Liver (tissue), 9 donors: Measurements from ENCODE around the gene HSDL2. TPM values are rescaled to one million over a fixed set of nuclear protein-coding genes. Genes with fewer than 3 reads are reported as not detected.

Source experiments
- DNase-seq: peaks from one replicate; pipeline ENCODE4 v3.0.0-alpha.2; 2017; ENCODE audit warnings: low spot score
- H3K27ac ChIP-seq, 2 donors: one replicate each; pipeline ENCODE4 v1.7.0; 2013; ENCODE audit warnings: inconsistent platforms in 2 of 2, low read length in 2 of 2, control low read depth in 1 of 2, low read depth in 1 of 2, mild to moderate bottlenecking in 1 of 2
- H3K27me3 ChIP-seq, 4 donors: one replicate each; pipeline versions ENCODE4 v1.6.1 to v1.7.0; 2013; ENCODE audit warnings: low read length in 3 of 4, inconsistent platforms in 1 of 4, mild to moderate bottlenecking in 1 of 4, moderate library complexity in 1 of 4; ENCODE audit not compliant: control insufficient read depth in 4 of 4, insufficient read depth in 4 of 4
- H3K36me3 ChIP-seq, 4 donors: one replicate each; pipeline versions ENCODE4 v1.6.1 to v1.7.0; 2013; ENCODE audit warnings: low read length in 3 of 4, mild to moderate bottlenecking in 3 of 4, low read depth in 1 of 4, moderate library complexity in 1 of 4; ENCODE audit not compliant: control insufficient read depth in 4 of 4, insufficient read depth in 3 of 4
- H3K4me1 ChIP-seq, 4 donors: one replicate each; pipeline versions ENCODE4 v1.6.1 to v1.7.0; 2013; ENCODE audit warnings: low read length in 3 of 4, mild to moderate bottlenecking in 3 of 4, moderate library complexity in 1 of 4; ENCODE audit not compliant: control insufficient read depth in 4 of 4, insufficient read depth in 4 of 4
- H3K4me3 ChIP-seq, 3 donors: one replicate each; pipeline versions ENCODE4 v1.6.1 to v1.7.0; 2013; ENCODE audit warnings: low read length in 3 of 3, control low read depth in 1 of 3, low read depth in 1 of 3, mild to moderate bottlenecking in 1 of 3
- H3K9ac ChIP-seq, 2 donors: one replicate each; pipeline ENCODE4 v1.7.0; 2013; ENCODE audit warnings: low read length in 2 of 2, mild to moderate bottlenecking in 2 of 2, moderate library complexity in 2 of 2, control low read depth in 1 of 2, low read depth in 1 of 2
- H3K9me3 ChIP-seq, 4 donors: one replicate each; pipeline versions ENCODE4 v1.6.1 to v1.7.0; 2013; ENCODE audit warnings: low read length in 3 of 4; ENCODE audit not compliant: control insufficient read depth in 4 of 4
- EGR1 ChIP-seq, 2 donors: IDR thresholded peaks; 2 replicates each; pipeline ENCODE4 v1.6.1; 2016 to 2018; ENCODE audit warnings: antibody characterized with exemption in 2 of 2, low read depth in 2 of 2
- FOXA1 ChIP-seq: IDR thresholded peaks from 2 replicates; pipeline ENCODE4 v1.6.1; 2016; ENCODE audit warnings: antibody characterized with exemption
- FOXA2 ChIP-seq: IDR thresholded peaks from 2 replicates; pipeline ENCODE4 v1.6.1; 2016; ENCODE audit warnings: antibody characterized with exemption
- GABPA ChIP-seq, 2 donors: IDR thresholded peaks in 1 of 2; conservative IDR thresholded peaks in 1 of 2; 2 replicates each; pipeline ENCODE4 v1.6.1; 2016; ENCODE audit warnings: antibody characterized with exemption in 2 of 2, mild to moderate bottlenecking in 1 of 2, moderate library complexity in 1 of 2
- HNF4A ChIP-seq, 2 donors: conservative IDR thresholded peaks; 2 replicates each; pipeline ENCODE4 v1.6.1; 2016; ENCODE audit warnings: antibody characterized with exemption in 2 of 2, mild to moderate bottlenecking in 2 of 2
- HNF4G ChIP-seq: IDR thresholded peaks from 2 replicates; pipeline ENCODE4 v1.6.1; 2016; ENCODE audit warnings: antibody characterized with exemption
- JUND ChIP-seq, 2 donors: IDR thresholded peaks; 2 replicates each; pipeline ENCODE4 v1.6.1; 2016; ENCODE audit warnings: antibody characterized with exemption in 2 of 2
- NR2F2 ChIP-seq: IDR thresholded peaks from 2 replicates; pipeline ENCODE4 v1.6.1; 2016; ENCODE audit warnings: antibody characterized with exemption
- RAD21 ChIP-seq, 2 donors: IDR thresholded peaks; 2 replicates each; pipeline ENCODE4 v1.6.1; 2016; ENCODE audit warnings: antibody characterized with exemption in 2 of 2, mild to moderate bottlenecking in 2 of 2
- RXRA ChIP-seq, 2 donors: IDR thresholded peaks; 2 replicates each; pipeline ENCODE4 v1.6.1; 2017 to 2018; ENCODE audit warnings: antibody characterized with exemption in 2 of 2, mild to moderate bottlenecking in 1 of 2
- SP1 ChIP-seq: IDR thresholded peaks from 2 replicates; pipeline ENCODE4 v1.6.1; 2018; ENCODE audit warnings: antibody characterized with exemption, mild to moderate bottlenecking
- TAF1 ChIP-seq: conservative IDR thresholded peaks from 2 replicates; pipeline ENCODE4 v1.6.1; 2016; ENCODE audit warnings: antibody characterized with exemption, mild to moderate bottlenecking
- YY1 ChIP-seq: IDR thresholded peaks from 2 replicates; pipeline ENCODE4 v1.6.1; 2016; ENCODE audit warnings: antibody characterized with exemption, mild to moderate bottlenecking
- WGBS: extraction: QIAGEN DNeasy Blood & Tissue Kit; methylation state at CpG from one replicate; pipeline ENCODE4 v1.1.7; 2013; 5-methylcytosine and 5-hydroxymethylcytosine counted together
- polyA plus RNA-seq, 2 donors: library from polyadenylated mRNA; stranded (reverse) in 1 of 2; unstranded in 1 of 2; fragments of 200-250 nt in 1 of 2; fragments of >200 nt in 1 of 2; fragmentation: Nextera tagmentation in 1 of 2; extraction: Ambion mirVana in 1 of 2; gene quantifications; one replicate each; pipeline versions ENCODE4 v1.2.1 to v1.2.3, GENCODE V29; 2013 to 2015
- total RNA-seq, 2 donors: library from RNA; depleted of rRNA; stranded (reverse); fragments of >200 nt; gene quantifications; one replicate each; pipeline ENCODE4 v1.2.3, GENCODE V29; 2014
- TF ChIP-seq, protein P1 (sequence below): IDR thresholded peaks from 2 replicates; pipeline ENCODE4 v1.6.1; 2016; ENCODE audit warnings: antibody characterized with exemption
- TF ChIP-seq, protein P2 (sequence below): fragments of 150-350 bp; IDR thresholded peaks from 2 replicates; pipeline ENCODE4 v1.5.1; 2017; ENCODE audit warnings: improper control_type of control experiment, low read depth, low read length; ENCODE audit not compliant: missing input control
- TF ChIP-seq, protein P3 (sequence below): IDR thresholded peaks from 2 replicates; pipeline ENCODE4 v1.6.1; 2016; ENCODE audit warnings: antibody characterized with exemption
- TF ChIP-seq, protein P4 (sequence below): IDR thresholded peaks from 2 replicates; pipeline ENCODE4 v1.6.1; 2016; ENCODE audit warnings: antibody characterized with exemption
- TF ChIP-seq, protein P5 (sequence below): IDR thresholded peaks from 2 replicates; pipeline ENCODE4 v1.6.1; 2016; ENCODE audit warnings: antibody characterized with exemption, mild to moderate bottlenecking
- donor health status: healthy.
- donor health status: healthy.
- donor health status: healthy.
- donor health status: healthy.
- donor health status: healthy.

Gene HSDL2
- total and polyA plus RNA-seq, 4 donors: 26.1 to 135 (median 79.6) TPM

DNA sequence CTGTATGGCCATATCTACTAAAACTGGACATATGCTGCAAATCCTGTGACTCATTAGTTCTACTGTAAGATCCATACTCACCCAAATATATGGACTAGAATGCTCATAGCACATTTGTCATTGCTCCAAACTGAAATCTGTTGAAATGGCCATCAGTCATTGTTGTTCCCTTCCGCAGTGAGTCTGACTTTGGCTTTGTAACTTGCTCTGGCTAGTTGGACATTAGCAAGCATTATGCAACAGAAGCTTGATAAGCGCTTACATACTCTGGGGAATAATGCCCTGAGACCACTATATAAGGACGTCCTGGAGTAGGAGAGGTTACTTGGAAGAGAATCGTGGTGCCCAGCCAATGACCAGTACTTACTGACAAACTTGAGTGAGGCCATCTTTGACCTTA is 115.7 kb downstream of the HSDL2 start:
- Histone ChIP-seq H3K9me3 (peaks cover 0 to 3% (median 2%) of the 10 kb centered on the region in 4 donors), H3K27me3 (no peaks in the 10 kb centered on the region), H3K27ac (peak overlapping the region; percentile 49), H3K9ac (no peak overlapping the region), H3K4me3 (no peak overlapping the region), H3K36me3 (no peaks in the 10 kb centered on the region), H3K4me1 (peaks cover 2 to 15% (median 13%) of the 10 kb centered on the region in 4 donors)
- DNase-seq: no peak
- TF ChIP-seq, protein P1, sequence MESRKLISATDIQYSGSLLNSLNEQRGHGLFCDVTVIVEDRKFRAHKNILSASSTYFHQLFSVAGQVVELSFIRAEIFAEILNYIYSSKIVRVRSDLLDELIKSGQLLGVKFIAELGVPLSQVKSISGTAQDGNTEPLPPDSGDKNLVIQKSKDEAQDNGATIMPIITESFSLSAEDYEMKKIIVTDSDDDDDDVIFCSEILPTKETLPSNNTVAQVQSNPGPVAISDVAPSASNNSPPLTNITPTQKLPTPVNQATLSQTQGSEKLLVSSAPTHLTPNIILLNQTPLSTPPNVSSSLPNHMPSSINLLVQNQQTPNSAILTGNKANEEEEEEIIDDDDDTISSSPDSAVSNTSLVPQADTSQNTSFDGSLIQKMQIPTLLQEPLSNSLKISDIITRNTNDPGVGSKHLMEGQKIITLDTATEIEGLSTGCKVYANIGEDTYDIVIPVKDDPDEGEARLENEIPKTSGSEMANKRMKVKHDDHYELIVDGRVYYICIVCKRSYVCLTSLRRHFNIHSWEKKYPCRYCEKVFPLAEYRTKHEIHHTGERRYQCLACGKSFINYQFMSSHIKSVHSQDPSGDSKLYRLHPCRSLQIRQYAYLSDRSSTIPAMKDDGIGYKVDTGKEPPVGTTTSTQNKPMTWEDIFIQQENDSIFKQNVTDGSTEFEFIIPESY: peak; percentile 9
- TF ChIP-seq, protein P2, sequence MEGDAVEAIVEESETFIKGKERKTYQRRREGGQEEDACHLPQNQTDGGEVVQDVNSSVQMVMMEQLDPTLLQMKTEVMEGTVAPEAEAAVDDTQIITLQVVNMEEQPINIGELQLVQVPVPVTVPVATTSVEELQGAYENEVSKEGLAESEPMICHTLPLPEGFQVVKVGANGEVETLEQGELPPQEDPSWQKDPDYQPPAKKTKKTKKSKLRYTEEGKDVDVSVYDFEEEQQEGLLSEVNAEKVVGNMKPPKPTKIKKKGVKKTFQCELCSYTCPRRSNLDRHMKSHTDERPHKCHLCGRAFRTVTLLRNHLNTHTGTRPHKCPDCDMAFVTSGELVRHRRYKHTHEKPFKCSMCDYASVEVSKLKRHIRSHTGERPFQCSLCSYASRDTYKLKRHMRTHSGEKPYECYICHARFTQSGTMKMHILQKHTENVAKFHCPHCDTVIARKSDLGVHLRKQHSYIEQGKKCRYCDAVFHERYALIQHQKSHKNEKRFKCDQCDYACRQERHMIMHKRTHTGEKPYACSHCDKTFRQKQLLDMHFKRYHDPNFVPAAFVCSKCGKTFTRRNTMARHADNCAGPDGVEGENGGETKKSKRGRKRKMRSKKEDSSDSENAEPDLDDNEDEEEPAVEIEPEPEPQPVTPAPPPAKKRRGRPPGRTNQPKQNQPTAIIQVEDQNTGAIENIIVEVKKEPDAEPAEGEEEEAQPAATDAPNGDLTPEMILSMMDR: no peak
- TF ChIP-seq EGR1 (IDR thresholded peaks at IDR 0.05; ENCODE audit: low read depth in 2 of 2) (no peak), HNF4G (no peak), JUND (IDR thresholded peaks at IDR 0.05) (peak in 1 of 2 donors; percentile 23), RAD21 (IDR thresholded peaks at IDR 0.05) (peak; percentile 20 to 53), FOXA2 (no peak), TAF1 (no peak), NR2F2 (no peak), YY1 (peak; percentile 67), HNF4A (conservative IDR thresholded peaks at IDR 0.05) (peak; percentile 52 to 62), RXRA (IDR thresholded peaks at IDR 0.05) (peak; percentile 19 to 32), FOXA1 (no peak), SP1 (peak; percentile 30), GABPA (IDR thresholded peaks at IDR 0.05 in 1 of 2, conservative IDR thresholded peaks at IDR 0.05 in 1 of 2) (no peak)
- TF ChIP-seq, protein P3, sequence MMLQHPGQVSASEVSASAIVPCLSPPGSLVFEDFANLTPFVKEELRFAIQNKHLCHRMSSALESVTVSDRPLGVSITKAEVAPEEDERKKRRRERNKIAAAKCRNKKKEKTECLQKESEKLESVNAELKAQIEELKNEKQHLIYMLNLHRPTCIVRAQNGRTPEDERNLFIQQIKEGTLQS: no peak
- TF ChIP-seq, protein P4, sequence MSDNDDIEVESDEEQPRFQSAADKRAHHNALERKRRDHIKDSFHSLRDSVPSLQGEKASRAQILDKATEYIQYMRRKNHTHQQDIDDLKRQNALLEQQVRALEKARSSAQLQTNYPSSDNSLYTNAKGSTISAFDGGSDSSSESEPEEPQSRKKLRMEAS: no peak
- TF ChIP-seq, protein P5, sequence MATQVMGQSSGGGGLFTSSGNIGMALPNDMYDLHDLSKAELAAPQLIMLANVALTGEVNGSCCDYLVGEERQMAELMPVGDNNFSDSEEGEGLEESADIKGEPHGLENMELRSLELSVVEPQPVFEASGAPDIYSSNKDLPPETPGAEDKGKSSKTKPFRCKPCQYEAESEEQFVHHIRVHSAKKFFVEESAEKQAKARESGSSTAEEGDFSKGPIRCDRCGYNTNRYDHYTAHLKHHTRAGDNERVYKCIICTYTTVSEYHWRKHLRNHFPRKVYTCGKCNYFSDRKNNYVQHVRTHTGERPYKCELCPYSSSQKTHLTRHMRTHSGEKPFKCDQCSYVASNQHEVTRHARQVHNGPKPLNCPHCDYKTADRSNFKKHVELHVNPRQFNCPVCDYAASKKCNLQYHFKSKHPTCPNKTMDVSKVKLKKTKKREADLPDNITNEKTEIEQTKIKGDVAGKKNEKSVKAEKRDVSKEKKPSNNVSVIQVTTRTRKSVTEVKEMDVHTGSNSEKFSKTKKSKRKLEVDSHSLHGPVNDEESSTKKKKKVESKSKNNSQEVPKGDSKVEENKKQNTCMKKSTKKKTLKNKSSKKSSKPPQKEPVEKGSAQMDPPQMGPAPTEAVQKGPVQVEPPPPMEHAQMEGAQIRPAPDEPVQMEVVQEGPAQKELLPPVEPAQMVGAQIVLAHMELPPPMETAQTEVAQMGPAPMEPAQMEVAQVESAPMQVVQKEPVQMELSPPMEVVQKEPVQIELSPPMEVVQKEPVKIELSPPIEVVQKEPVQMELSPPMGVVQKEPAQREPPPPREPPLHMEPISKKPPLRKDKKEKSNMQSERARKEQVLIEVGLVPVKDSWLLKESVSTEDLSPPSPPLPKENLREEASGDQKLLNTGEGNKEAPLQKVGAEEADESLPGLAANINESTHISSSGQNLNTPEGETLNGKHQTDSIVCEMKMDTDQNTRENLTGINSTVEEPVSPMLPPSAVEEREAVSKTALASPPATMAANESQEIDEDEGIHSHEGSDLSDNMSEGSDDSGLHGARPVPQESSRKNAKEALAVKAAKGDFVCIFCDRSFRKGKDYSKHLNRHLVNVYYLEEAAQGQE: no peak
- 37% methylated on average over 4 of the region's 4 CpGs for WGBS
